Measurements from ENCODE around the gene ST6GALNAC3.

The ST6GALNAC3 gene

DNA sequence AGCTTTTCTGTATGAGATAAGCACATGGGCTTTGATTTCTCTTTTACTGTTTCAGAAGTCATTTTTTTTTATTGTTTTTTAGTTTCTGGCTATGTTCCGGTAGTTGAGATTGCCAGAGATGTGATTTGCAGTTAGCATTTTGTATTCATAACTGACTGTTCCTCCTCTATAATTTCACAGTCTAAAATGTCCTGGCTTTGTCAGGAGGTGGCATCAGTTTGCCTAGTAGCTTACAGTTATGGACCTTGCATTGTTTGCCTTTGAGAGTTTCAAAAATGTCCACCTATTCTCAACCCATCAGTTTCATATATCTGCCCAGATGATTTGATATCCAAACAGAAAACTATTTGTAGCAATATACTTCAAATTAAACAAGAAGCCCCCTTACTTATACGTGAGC, 39.5 kb upstream of the ST6GALNAC3 start:
- no peak overlapping the region for H3K4me3 ChIP-seq (ENCODE audit: low read length)
- H2BK5ac ChIP-seq (ENCODE audit: low read length), result no peak overlapping the region
- H3K56ac ChIP-seq (ENCODE audit: low read length), result no peak overlapping the region
- no peak overlapping the region for H2BK15ac ChIP-seq (replicated peaks; ENCODE audit: low read depth)
- no CpG with 5 or more reads among the region's 2 CpGs for WGBS (ENCODE audit: extremely low coverage, insufficient coverage, low lambda C conversion rate)
- H3K4me1 ChIP-seq (ENCODE audit: control insufficient read depth, low read depth, low read length), result peaks cover 9% of the 10 kb centered on the region
- H4K8ac ChIP-seq (ENCODE audit: low read depth, low read length), result no peak overlapping the region
- H2BK120ac ChIP-seq (ENCODE audit: low read depth, low read length), result no peak overlapping the region
- no peaks in the 10 kb centered on the region for H3K36me3 ChIP-seq (ENCODE audit: control insufficient read depth, insufficient read depth, low read length)
- no peak overlapping the region for H2AK5ac ChIP-seq (ENCODE audit: low read length)
- no peaks in the 10 kb centered on the region for H3K27me3 ChIP-seq (ENCODE audit: insufficient read depth, low read length, poor library complexity)
- H4K5ac ChIP-seq (ENCODE audit: low read length), result no peak overlapping the region
- H3K79me2 ChIP-seq (ENCODE audit: control insufficient read depth, insufficient read depth, low read length), result no peaks in the 10 kb centered on the region
- H3K23ac ChIP-seq (ENCODE audit: low read length), result no peak overlapping the region
- no peak for DNase-seq
- no peak overlapping the region for H3K9ac ChIP-seq (ENCODE audit: low read length)
- no peak overlapping the region for H3K4ac ChIP-seq (ENCODE audit: low read depth, low read length)
- no peak overlapping the region for H3K4me2 ChIP-seq (ENCODE audit: low read length)
- no peak overlapping the region for H3K27ac ChIP-seq (ENCODE audit: low read depth, low read length)
- H3K79me1 ChIP-seq (ENCODE audit: low read length), result no peaks in the 10 kb centered on the region
- H3K18ac ChIP-seq (ENCODE audit: low read length), result no peak overlapping the region

DNA sequence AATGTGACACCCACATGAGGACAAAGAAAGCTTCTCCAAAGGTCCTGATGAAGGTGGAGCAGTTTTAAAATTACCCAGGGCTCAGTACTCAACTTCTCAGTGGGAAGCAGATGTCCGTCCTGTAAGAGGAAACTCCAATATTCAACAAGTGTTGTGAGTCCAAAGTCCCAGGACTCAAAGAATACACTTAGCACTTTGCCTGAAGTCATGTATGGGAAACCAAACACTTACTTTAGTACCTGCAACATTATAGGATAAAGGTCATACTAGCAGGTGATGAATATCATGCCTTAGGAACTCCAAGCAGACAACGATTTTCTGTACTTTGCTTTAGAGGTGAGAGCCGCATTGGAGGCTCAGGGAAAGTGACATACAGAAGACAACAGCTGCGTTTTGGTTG, 37.2 kb upstream of the ST6GALNAC3 start:
- no peaks in the 10 kb centered on the region for H3K79me2 ChIP-seq (ENCODE audit: control insufficient read depth, insufficient read depth, low read length)
- no peaks in the 10 kb centered on the region for H3K79me1 ChIP-seq (ENCODE audit: low read length)

DNA sequence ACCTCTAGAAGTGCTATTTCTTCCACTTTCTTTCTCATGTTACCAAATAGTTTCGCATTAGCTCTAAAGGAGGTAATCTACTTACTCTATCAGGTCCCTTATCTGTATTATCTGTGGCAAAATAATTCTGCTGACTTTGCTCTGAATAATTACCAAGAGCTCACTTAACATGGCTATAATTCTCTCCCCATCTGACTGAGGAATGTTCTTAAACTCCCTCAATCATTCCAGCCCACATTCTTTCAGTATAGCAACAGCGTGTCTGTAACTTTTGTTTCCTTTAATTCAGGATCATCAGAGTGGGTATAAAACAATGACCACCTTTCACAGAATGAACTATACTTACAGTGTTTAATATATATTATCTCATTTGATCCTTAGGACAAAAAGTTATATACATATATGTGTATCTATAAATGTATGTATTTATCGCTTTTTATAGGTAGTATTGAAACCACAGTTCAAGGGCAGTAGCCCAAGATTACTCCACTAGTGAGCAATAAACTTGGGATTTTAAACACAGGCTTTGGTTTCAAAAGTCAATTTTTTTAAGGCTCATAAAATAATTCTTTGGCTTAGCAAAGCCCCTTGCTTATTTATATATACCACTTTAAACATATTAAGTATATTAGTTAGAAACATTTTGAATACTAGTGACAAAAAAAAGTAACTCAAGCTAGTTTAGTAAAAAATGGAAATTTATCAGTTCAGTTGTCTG, 36.1 kb upstream of the ST6GALNAC3 start:
- no peak overlapping the region for H3K4me3 ChIP-seq (ENCODE audit: low read length)
- no peak overlapping the region for H3K56ac ChIP-seq (ENCODE audit: low read length)
- no peaks in the 10 kb centered on the region for H3K79me2 ChIP-seq (ENCODE audit: control insufficient read depth, insufficient read depth, low read length)
- no peak overlapping the region for H3K4me2 ChIP-seq (ENCODE audit: low read length)
- no peak overlapping the region for H3K9ac ChIP-seq (ENCODE audit: low read length)
- no peaks in the 10 kb centered on the region for H3K27me3 ChIP-seq (ENCODE audit: insufficient read depth, low read length, poor library complexity)
- H3K4me1 ChIP-seq (ENCODE audit: control insufficient read depth, low read depth, low read length), result peaks cover 9% of the 10 kb centered on the region
- H3K23ac ChIP-seq (ENCODE audit: low read length), result no peak overlapping the region
- H2AK5ac ChIP-seq (ENCODE audit: low read length), result no peak overlapping the region
- H3K36me3 ChIP-seq (ENCODE audit: control insufficient read depth, insufficient read depth, low read length), result no peaks in the 10 kb centered on the region
- no peak overlapping the region for H4K8ac ChIP-seq (ENCODE audit: low read depth, low read length)
- no peak overlapping the region for H3K4ac ChIP-seq (ENCODE audit: low read depth, low read length)
- no peaks in the 10 kb centered on the region for H3K79me1 ChIP-seq (ENCODE audit: low read length)
- H3K27ac ChIP-seq (ENCODE audit: low read depth, low read length), result no peak overlapping the region
- no CpG with 5 or more reads among the region's 3 CpGs for WGBS (ENCODE audit: extremely low coverage, insufficient coverage, low lambda C conversion rate)
- H4K5ac ChIP-seq (ENCODE audit: low read length), result no peak overlapping the region
- H3K18ac ChIP-seq (ENCODE audit: low read length), result no peak overlapping the region
- H2BK120ac ChIP-seq (ENCODE audit: low read depth, low read length), result no peak overlapping the region
- DNase-seq, result peak; percentile 86
- no peak overlapping the region for H2BK15ac ChIP-seq (replicated peaks; ENCODE audit: low read depth)
- H2BK5ac ChIP-seq (ENCODE audit: low read length), result no peak overlapping the region

More for the DNA sequence above, 37.2 kb upstream of the ST6GALNAC3 start:
- H3K56ac ChIP-seq (ENCODE audit: low read length), result no peak overlapping the region
- no peak overlapping the region for H2AK5ac ChIP-seq (ENCODE audit: low read length)
- H3K9ac ChIP-seq (ENCODE audit: low read length), result no peak overlapping the region
- no peak for DNase-seq
- no peak overlapping the region for H4K8ac ChIP-seq (ENCODE audit: low read depth, low read length)
- H3K23ac ChIP-seq (ENCODE audit: low read length), result no peak overlapping the region
- H3K18ac ChIP-seq (ENCODE audit: low read length), result peak overlapping the region; percentile 30
- H4K5ac ChIP-seq (ENCODE audit: low read length), result no peak overlapping the region
- H3K4ac ChIP-seq (ENCODE audit: low read depth, low read length), result no peak overlapping the region
- H2BK5ac ChIP-seq (ENCODE audit: low read length), result no peak overlapping the region
- peaks cover 9% of the 10 kb centered on the region for H3K4me1 ChIP-seq (ENCODE audit: control insufficient read depth, low read depth, low read length)
- H3K27ac ChIP-seq (ENCODE audit: low read depth, low read length), result no peak overlapping the region
- H3K27me3 ChIP-seq (ENCODE audit: insufficient read depth, low read length, poor library complexity), result no peaks in the 10 kb centered on the region
- H2BK120ac ChIP-seq (ENCODE audit: low read depth, low read length), result no peak overlapping the region
- WGBS (ENCODE audit: extremely low coverage, insufficient coverage, low lambda C conversion rate), result no CpG with 5 or more reads among the region's 4 CpGs
- peak overlapping the region; percentile 36 for H2BK15ac ChIP-seq (replicated peaks; ENCODE audit: low read depth)
- H3K4me2 ChIP-seq (ENCODE audit: low read length), result no peak overlapping the region
- no peaks in the 10 kb centered on the region for H3K36me3 ChIP-seq (ENCODE audit: control insufficient read depth, insufficient read depth, low read length)
- H3K4me3 ChIP-seq (ENCODE audit: low read length), result no peak overlapping the region

DNA sequence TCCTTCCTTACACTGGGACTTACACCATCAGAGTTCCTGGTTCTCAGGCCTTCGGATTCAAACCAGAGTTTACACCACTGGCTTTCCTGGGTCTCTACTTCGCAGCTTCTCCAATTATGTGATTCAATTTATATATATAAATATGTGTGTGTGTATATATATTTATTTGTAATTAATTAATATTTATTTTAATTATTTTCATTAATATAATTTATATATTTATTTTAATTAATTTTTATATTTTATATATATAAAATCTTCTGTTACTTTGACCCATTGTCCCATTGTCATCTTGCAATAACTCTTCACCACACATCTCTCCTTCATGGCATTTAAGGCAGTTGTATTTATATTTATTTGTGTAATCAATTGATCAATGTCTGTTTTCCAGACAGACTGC, 28.4 kb upstream of the ST6GALNAC3 start:
- Histone ChIP-seq H3K4me1 (ENCODE audit: control insufficient read depth, low read depth, low read length) (no peaks in the 10 kb centered on the region), H3K23ac (ENCODE audit: low read length) (no peak overlapping the region), H3K4me3 (ENCODE audit: low read length) (no peak overlapping the region), H3K27ac (ENCODE audit: low read depth, low read length) (no peak overlapping the region), H2BK120ac (ENCODE audit: low read depth, low read length) (no peak overlapping the region), H3K79me1 (ENCODE audit: low read length) (no peaks in the 10 kb centered on the region), H3K56ac (ENCODE audit: low read length) (no peak overlapping the region), H3K18ac (ENCODE audit: low read length) (no peak overlapping the region), H4K8ac (ENCODE audit: low read depth, low read length) (no peak overlapping the region), H3K9ac (ENCODE audit: low read length) (no peak overlapping the region), H3K4me2 (ENCODE audit: low read length) (no peak overlapping the region), H2BK15ac (replicated peaks; ENCODE audit: low read depth) (no peak overlapping the region), H2BK5ac (ENCODE audit: low read length) (no peak overlapping the region), H3K36me3 (ENCODE audit: control insufficient read depth, insufficient read depth, low read length) (no peaks in the 10 kb centered on the region), H3K4ac (ENCODE audit: low read depth, low read length) (no peak overlapping the region), H4K5ac (ENCODE audit: low read length) (no peak overlapping the region), H3K79me2 (ENCODE audit: control insufficient read depth, insufficient read depth, low read length) (no peaks in the 10 kb centered on the region), H3K27me3 (ENCODE audit: insufficient read depth, low read length, poor library complexity) (no peaks in the 10 kb centered on the region), H2AK5ac (ENCODE audit: low read length) (no peak overlapping the region)
- WGBS (ENCODE audit: extremely low coverage, insufficient coverage, low lambda C conversion rate), result no CpG with 5 or more reads among the region's 2 CpGs
- DNase-seq, result no peak

DNA sequence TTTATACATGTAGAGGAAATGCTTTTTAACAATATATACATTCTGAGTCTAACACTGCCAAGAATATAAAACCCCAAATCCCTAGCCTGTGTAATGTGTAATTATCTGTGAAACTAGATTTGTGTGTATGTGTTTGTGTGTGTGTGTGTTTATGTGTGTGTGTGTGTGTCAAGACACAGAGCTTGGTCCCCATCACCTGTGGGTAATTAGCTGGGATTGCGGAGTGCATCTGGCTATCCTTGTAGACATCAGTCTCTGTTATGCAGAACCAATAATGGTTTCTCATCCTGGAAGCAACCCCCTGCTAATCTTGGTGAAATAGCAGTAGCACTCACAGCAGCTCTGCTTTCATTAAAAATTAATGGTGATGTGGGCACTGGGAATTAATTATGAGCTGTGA, 26.3 kb upstream of the ST6GALNAC3 start:
- Histone ChIP-seq H2AK5ac (ENCODE audit: low read length) (no peak overlapping the region), H3K4me3 (ENCODE audit: low read length) (no peak overlapping the region), H4K8ac (ENCODE audit: low read depth, low read length) (no peak overlapping the region), H3K4me1 (ENCODE audit: control insufficient read depth, low read depth, low read length) (no peaks in the 10 kb centered on the region), H3K4me2 (ENCODE audit: low read length) (no peak overlapping the region), H3K18ac (ENCODE audit: low read length) (no peak overlapping the region), H3K79me2 (ENCODE audit: control insufficient read depth, insufficient read depth, low read length) (no peaks in the 10 kb centered on the region), H3K4ac (ENCODE audit: low read depth, low read length) (no peak overlapping the region), H3K79me1 (ENCODE audit: low read length) (no peaks in the 10 kb centered on the region), H3K27ac (ENCODE audit: low read depth, low read length) (no peak overlapping the region), H2BK5ac (ENCODE audit: low read length) (no peak overlapping the region), H4K5ac (ENCODE audit: low read length) (no peak overlapping the region), H2BK15ac (replicated peaks; ENCODE audit: low read depth) (no peak overlapping the region), H3K27me3 (ENCODE audit: insufficient read depth, low read length, poor library complexity) (no peaks in the 10 kb centered on the region), H3K9ac (ENCODE audit: low read length) (no peak overlapping the region), H3K56ac (ENCODE audit: low read length) (no peak overlapping the region), H2BK120ac (ENCODE audit: low read depth, low read length) (no peak overlapping the region), H3K23ac (ENCODE audit: low read length) (no peak overlapping the region), H3K36me3 (ENCODE audit: control insufficient read depth, insufficient read depth, low read length) (no peaks in the 10 kb centered on the region)
- WGBS (ENCODE audit: extremely low coverage, insufficient coverage, low lambda C conversion rate), result no CpG with 5 or more reads among the region's 1 CpG
- no peak for DNase-seq

DNA sequence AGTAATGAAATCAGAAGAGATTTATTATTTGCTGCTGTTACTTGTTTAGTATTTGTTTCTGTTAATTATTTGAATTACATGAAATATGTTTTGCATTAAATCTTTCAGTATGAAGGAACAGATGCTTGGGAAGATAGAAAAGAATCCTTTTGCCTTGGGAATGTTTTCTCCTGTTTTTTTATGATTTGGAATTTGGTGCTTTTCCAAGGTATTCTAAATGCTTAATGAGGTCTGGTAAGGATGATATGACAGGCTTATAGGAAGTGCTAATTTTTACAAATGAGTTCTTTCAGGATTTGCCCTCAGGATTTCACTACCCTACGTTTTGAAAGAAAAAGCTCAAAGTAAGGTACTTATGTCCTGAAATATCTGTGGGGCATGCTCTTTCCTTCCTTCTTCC, 25.6 kb upstream of the ST6GALNAC3 start:
- Histone ChIP-seq H2BK5ac (ENCODE audit: low read length) (no peak overlapping the region), H3K4me1 (ENCODE audit: control insufficient read depth, low read depth, low read length) (no peaks in the 10 kb centered on the region), H3K4me2 (ENCODE audit: low read length) (no peak overlapping the region), H2BK120ac (ENCODE audit: low read depth, low read length) (no peak overlapping the region), H3K23ac (ENCODE audit: low read length) (no peak overlapping the region), H3K9ac (ENCODE audit: low read length) (no peak overlapping the region), H3K56ac (ENCODE audit: low read length) (no peak overlapping the region), H3K36me3 (ENCODE audit: control insufficient read depth, insufficient read depth, low read length) (no peaks in the 10 kb centered on the region), H3K27me3 (ENCODE audit: insufficient read depth, low read length, poor library complexity) (no peaks in the 10 kb centered on the region), H3K79me2 (ENCODE audit: control insufficient read depth, insufficient read depth, low read length) (no peaks in the 10 kb centered on the region), H2BK15ac (replicated peaks; ENCODE audit: low read depth) (no peak overlapping the region), H4K8ac (ENCODE audit: low read depth, low read length) (no peak overlapping the region), H3K4ac (ENCODE audit: low read depth, low read length) (no peak overlapping the region), H4K5ac (ENCODE audit: low read length) (no peak overlapping the region), H3K27ac (ENCODE audit: low read depth, low read length) (no peak overlapping the region), H2AK5ac (ENCODE audit: low read length) (no peak overlapping the region), H3K79me1 (ENCODE audit: low read length) (no peaks in the 10 kb centered on the region), H3K4me3 (ENCODE audit: low read length) (no peak overlapping the region), H3K18ac (ENCODE audit: low read length) (no peak overlapping the region)
- no CpG with 5 or more reads among the region's 1 CpG for WGBS (ENCODE audit: extremely low coverage, insufficient coverage, low lambda C conversion rate)
- no peak for DNase-seq

Data from mesendoderm (in vitro differentiated cells).